Measurements from ENCODE around the gene TSPAN5.

The TSPAN5 gene

DNA sequence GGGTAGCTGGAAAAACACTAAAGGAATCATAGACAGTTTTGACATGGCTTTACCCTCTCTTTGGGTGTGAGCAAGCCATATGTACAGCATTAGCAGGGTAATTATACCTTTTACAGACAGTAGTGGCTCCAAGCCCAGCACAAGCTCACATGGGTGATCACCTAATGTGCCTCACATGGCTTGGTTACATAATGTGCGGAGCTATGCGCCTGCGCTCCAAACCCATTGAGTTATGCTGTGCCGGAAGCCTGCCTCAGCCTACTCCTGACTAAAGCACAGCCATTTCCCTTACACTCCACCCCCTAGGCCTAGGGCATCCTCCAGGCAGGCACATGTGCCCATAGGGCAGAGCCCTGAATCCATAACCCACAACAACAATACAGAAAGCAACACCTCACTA lies 6.5 kb upstream of the TSPAN5 start:
- Histone ChIP-seq H3K79me2 (ENCODE audit: insufficient read depth, low read length) (no peaks in the 10 kb centered on the region), H3K9me2 (replicated peaks; ENCODE audit: low read depth, low read length) (no peaks in the 10 kb centered on the region), H4K20me1 (ENCODE audit: insufficient read depth, low read length, poor library complexity, severe bottlenecking) (no peaks in the 10 kb centered on the region), H3K4me1 (ENCODE audit: insufficient read depth, low read length, poor library complexity, severe bottlenecking) (peaks cover 27% of the 10 kb centered on the region), H3K9me3 (ENCODE audit: insufficient read depth, low read depth, low read length) (peaks cover 9% of the 10 kb centered on the region; the same call in 1 of the 2 replicates), H3F3A (ENCODE audit: low read depth) (no peaks in the 10 kb centered on the region), H3K9ac (ENCODE audit: low read depth, low read length, poor library complexity, severe bottlenecking) (no peak overlapping the region), H3K4me3 (ENCODE audit: low read length, poor library complexity, severe bottlenecking) (no peak overlapping the region), H2AFZ (ENCODE audit: low read length) (no peak overlapping the region), H3K4me2 (ENCODE audit: low read depth, low read length, poor library complexity, severe bottlenecking) (no peak overlapping the region), H3K36me3 (ENCODE audit: insufficient read depth, low read length) (no peaks in the 10 kb centered on the region), H3K27me3 (ENCODE audit: insufficient read depth, low read length, poor library complexity, severe bottlenecking) (no peaks in the 10 kb centered on the region)
- TF ChIP-seq CTCF (conservative IDR thresholded peaks at IDR 0.05; ENCODE audit: low read length), result no peak
- no peak for TF ChIP-seq EZH2phosphoT487 (IDR thresholded peaks at IDR 0.05; ENCODE audit: borderline replicate concordance)

DNA sequence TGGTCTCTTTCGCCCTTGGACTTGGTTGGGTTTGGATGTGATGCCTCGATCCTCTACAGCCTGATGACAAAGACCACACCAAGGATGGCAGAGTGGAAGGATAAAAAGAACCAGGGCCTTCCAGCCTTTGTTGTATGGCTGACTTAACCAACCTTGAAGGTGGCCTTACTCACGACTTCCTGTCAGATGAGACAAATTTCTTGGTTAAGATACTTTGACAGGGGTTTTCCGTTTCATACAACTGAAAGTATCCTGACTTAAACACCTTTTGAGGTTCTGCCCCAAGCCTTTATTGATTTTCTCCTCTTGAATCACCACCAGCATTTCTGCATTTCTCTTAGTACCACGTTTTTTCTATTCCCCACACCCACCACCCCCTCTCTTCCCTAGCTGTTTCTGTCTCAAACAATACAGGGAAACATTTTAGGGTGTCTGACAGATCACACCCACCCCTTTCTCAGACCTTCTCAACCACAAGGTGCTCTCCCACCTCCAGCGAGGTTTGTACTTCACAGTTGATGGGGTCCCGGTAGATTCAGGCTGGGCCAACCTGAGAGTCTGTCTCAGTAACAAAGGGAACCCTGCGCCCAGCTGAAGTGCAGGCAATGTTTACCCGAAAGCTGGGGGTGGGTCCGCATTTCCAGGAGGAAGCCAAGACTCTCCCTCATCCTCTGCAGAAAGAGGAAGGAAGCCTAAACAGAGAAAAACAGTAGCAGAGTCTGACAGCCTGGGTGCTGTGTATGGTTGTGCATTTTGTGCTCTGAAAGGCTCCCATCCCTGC lies 5.0 kb upstream of the TSPAN5 start:
- Histone ChIP-seq H3K79me2 (ENCODE audit: insufficient read depth, low read length) (no peaks in the 10 kb centered on the region), H3K9me2 (replicated peaks; ENCODE audit: low read depth, low read length) (no peaks in the 10 kb centered on the region), H4K20me1 (ENCODE audit: insufficient read depth, low read length, poor library complexity, severe bottlenecking) (no peaks in the 10 kb centered on the region), H3K9me3 (ENCODE audit: insufficient read depth, low read depth, low read length) (peaks cover 9% of the 10 kb centered on the region; the same call in 1 of the 2 replicates), H2AFZ (ENCODE audit: low read length) (peak overlapping the region; percentile 68), H3K27me3 (ENCODE audit: insufficient read depth, low read length, poor library complexity, severe bottlenecking) (no peaks in the 10 kb centered on the region), H3K4me2 (ENCODE audit: low read depth, low read length, poor library complexity, severe bottlenecking) (peak overlapping the region; percentile 67), H3K4me1 (ENCODE audit: insufficient read depth, low read length, poor library complexity, severe bottlenecking) (peaks cover 36% of the 10 kb centered on the region), H3K36me3 (ENCODE audit: insufficient read depth, low read length) (no peaks in the 10 kb centered on the region), H3K4me3 (ENCODE audit: low read length, poor library complexity, severe bottlenecking) (peak overlapping the region; percentile 39), H3K9ac (ENCODE audit: low read depth, low read length, poor library complexity, severe bottlenecking) (peak overlapping the region; percentile 12), H3F3A (ENCODE audit: low read depth) (no peaks in the 10 kb centered on the region)
- no peak for TF ChIP-seq EZH2phosphoT487 (IDR thresholded peaks at IDR 0.05; ENCODE audit: borderline replicate concordance)
- TF ChIP-seq CTCF (conservative IDR thresholded peaks at IDR 0.05; ENCODE audit: low read length), result no peak

- H3K4me1 ChIP-seq (ENCODE audit: insufficient read depth, low read length, poor library complexity, severe bottlenecking), result peaks cover 36% of the 10 kb centered on the region
- H3K4me3 ChIP-seq (ENCODE audit: low read length, poor library complexity, severe bottlenecking), result peak overlapping the region; percentile 39
- no peaks in the 10 kb centered on the region for H3K9me2 ChIP-seq (replicated peaks; ENCODE audit: low read depth, low read length)
- peak overlapping the region; percentile 68 for H2AFZ ChIP-seq (ENCODE audit: low read length)
- H3K27me3 ChIP-seq (ENCODE audit: insufficient read depth, low read length, poor library complexity, severe bottlenecking), result no peaks in the 10 kb centered on the region
- no peak; the same call in 1 of the 2 replicates for TF ChIP-seq CTCF (conservative IDR thresholded peaks at IDR 0.05; ENCODE audit: low read length)
- no peak for TF ChIP-seq EZH2phosphoT487 (IDR thresholded peaks at IDR 0.05; ENCODE audit: borderline replicate concordance)
- H3K36me3 ChIP-seq (ENCODE audit: insufficient read depth, low read length), result no peaks in the 10 kb centered on the region
- H3F3A ChIP-seq (ENCODE audit: low read depth), result no peaks in the 10 kb centered on the region
- H3K9ac ChIP-seq (ENCODE audit: low read depth, low read length, poor library complexity, severe bottlenecking), result no peak overlapping the region
- H3K79me2 ChIP-seq (ENCODE audit: insufficient read depth, low read length), result peaks cover 4% of the 10 kb centered on the region; the same call in 1 of the 2 replicates
- H3K9me3 ChIP-seq (ENCODE audit: insufficient read depth, low read depth, low read length), result peaks cover 9% of the 10 kb centered on the region; the same call in 1 of the 2 replicates
- peak overlapping the region; percentile 67 for H3K4me2 ChIP-seq (ENCODE audit: low read depth, low read length, poor library complexity, severe bottlenecking)
- no peaks in the 10 kb centered on the region for H4K20me1 ChIP-seq (ENCODE audit: insufficient read depth, low read length, poor library complexity, severe bottlenecking)
These were observed 4.3 kb upstream of the TSPAN5 start for GRCh38 chr4:98662626-98663225.
